ENCODE results near the gene FDX1.

- TF ChIP-seq CTCF (IDR thresholded peaks at IDR 0.05) = no peak
- no peak for TF ChIP-seq EZH2 (IDR thresholded peaks at IDR 0.05)
- TF ChIP-seq EZH2phosphoT487 (IDR thresholded peaks at IDR 0.05) = no peak
Observed at GRCh38 chr11:110428040-110428439, 1.7 kb upstream of the FDX1 start.
